Choroid plexus epithelial cell (primary cell): Measurements from ENCODE around the gene ABCG8.

Experiments used
- DNase-seq: peaks from one replicate; pipeline ENCODE4 v3.0.0-alpha.2; 2010; ENCODE audit warnings: low read depth
- H3K4me3 ChIP-seq: 2 replicates; pipeline ENCODE4 v1.5.1; 2011; ENCODE audit warnings: low read depth, mild to moderate bottlenecking, control low read depth, low read length, moderate library complexity
- CTCF ChIP-seq: conservative IDR thresholded peaks from 2 replicates; pipeline ENCODE4 v1.5.1; 2011; ENCODE audit warnings: low read depth, mild to moderate bottlenecking, control low read depth, inconsistent platforms, low read length, moderate library complexity

ABCG8 gene

GRCh38 chr2:43837033-43837432, 1.7 kb upstream of the ABCG8 start:
- no peak for DNase-seq
- TF ChIP-seq CTCF, result no peak
- H3K4me3 ChIP-seq, result no peak overlapping the region

- no peak overlapping the region for H3K4me3 ChIP-seq
- DNase-seq, result no peak
- TF ChIP-seq CTCF, result no peak
Observed at GRCh38 chr2:43837831-43838559, 776 bp upstream of the ABCG8 start.

GRCh38 chr2:43839776-43840564, 1.2 kb downstream of the ABCG8 start:
- no peak for TF ChIP-seq CTCF
- no peak overlapping the region for H3K4me3 ChIP-seq
- no peak for DNase-seq

GRCh38 chr2:43840965-43841364, 2.2 kb downstream of the ABCG8 start:
- DNase-seq, result no peak
- TF ChIP-seq CTCF, result no peak
- no peak overlapping the region for H3K4me3 ChIP-seq

- DNase-seq, result no peak
- no peak overlapping the region for H3K4me3 ChIP-seq
- no peak for TF ChIP-seq CTCF
Observed at GRCh38 chr2:43841949-43842865, 3.4 kb downstream of the ABCG8 start.

- no peak for TF ChIP-seq CTCF
- no peak overlapping the region for H3K4me3 ChIP-seq
- no peak for DNase-seq
Observed at GRCh38 chr2:43842866-43843226, 4.1 kb downstream of the ABCG8 start.
